ENCODE results near the gene TIGAR. TPM values are rescaled to one million over a fixed set of nuclear protein-coding genes. Genes with fewer than 3 reads are reported as not detected.
A peak's percentile ranks its signal among the peaks of the same experiment; 100 is the strongest.

The TIGAR gene
- total RNA-seq, 2 donors from 2014 or later: 9.7 to 14.0 TPM

DNA sequence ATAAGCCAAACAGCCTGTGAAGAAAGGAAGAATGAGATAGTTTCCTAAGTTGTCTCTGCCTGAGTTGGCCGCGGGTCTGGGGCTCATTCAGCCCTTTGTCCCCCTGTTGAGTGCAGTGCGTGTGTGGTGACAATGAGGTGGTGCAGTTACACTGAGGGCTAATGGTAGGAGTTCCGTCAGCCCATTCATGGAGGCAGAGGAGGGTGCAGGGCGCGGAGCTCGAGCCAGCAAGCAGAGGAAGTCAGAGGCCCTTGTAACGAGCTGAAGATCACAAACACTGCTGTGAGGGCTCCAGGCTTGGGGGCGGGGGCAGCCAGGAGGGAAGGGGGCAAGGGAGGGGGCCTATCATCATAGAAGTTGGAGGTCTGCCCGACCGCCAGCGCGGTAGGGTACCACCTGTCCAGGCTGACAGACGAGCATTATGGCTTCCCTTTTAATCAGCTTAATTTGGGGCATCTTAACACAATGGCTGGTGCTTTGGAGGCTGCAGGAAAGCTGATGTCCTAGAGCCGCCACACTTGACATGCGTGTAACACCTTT, 27.0 kb upstream of the TIGAR start:
- ATAC-seq (peak; percentile 25 to 53), DNase-seq (no peak)
- intact Hi-C loops (cut with DNase I): no loop called here

DNA sequence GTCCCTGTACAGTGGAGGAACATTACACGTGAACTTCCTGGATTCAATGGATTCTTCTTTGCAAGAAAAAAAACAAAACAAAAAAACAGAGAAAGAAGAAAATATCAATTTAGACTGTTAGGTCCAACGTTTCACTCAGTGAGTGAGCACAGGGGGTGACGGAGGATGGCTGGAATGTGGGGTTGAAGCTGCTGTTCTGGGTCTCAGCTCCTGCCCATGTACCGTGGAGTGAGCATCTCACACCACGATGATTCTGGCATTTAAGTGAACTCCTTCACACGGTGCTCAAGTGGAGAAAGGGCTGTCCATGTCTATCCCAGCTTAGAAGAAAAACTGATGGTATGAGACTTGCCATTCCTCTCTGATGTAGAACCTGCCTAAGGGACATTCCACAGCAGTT, 24.3 kb upstream of the TIGAR start:
- DNase-seq (no peak), ATAC-seq (no peak)
- intact Hi-C loops (cut with DNase I): no loop called here

DNA sequence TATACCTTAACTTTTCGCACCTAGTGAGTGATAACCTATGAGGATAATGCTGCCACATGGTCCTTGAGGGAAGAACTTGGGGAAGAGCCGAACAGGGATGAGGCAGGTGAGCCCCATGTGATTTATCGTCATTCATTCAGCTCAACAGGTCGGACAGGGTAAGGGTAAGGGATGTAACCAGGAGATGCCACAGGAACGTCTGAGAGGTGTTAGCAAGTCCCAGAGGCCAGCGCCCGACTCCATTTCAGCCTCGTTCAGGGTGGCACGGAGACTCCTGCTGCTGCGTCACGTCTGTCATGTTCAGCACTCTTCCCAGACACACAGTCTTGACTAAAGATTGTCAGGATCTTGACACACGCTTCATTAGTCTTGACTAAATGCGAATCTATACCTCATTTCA, 23.4 kb upstream of the TIGAR start:
- intact Hi-C loops (cut with DNase I): no loop called here
- ATAC-seq (no peak), DNase-seq (no peak)

DNA sequence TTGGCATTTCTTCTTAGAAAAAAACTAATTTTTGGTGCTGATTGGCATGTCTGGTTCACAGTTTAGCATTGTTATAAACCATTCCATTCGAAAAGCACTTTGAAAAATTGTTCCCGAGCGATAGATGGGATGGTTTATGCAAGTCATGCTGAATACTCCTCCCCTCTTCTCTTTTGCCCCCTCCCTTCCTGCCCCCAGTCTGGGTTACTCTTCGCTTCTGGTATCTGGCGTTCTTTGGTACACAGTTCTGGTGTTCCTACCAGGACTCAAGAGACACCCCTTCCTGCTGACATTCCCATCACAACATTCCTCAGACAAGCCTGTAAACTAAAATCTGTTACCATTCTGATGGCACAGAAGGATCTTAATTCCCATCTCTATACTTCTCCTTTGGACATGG, 20.1 kb upstream of the TIGAR start:
- ATAC-seq: peak in 1 of 2 donors; percentile 57
- intact Hi-C loops (cut with DNase I): no loop called here
- DNase-seq: no peak

DNA sequence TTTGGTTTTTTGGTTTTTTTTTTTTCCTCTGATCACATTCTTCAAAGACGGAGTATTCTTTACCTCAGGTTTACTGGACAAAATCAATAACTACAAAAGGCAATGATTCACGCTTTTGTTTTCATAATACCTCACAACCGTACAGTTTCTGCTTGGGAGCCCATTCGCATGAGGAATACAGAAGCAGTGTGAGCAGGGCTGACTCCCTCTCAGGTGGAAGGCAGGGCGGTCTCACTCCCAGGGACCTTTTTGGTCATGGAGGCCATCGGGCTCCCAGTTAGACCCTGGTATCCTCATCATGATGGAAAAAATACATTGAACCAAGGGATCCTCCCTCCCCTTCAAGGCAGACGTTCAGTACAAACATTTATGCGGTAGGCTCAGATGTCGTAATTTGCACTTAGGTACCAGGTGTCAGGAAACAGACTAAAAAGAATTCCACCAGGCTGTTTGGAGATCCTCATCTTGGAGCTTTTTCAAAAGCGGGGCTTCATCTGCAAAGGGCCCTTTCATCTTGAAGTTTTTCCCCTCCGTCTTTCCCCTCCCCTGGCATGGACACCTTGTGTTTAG, 19.0 kb upstream of the TIGAR start:
- ATAC-seq: no peak
- DNase-seq: no peak
- intact Hi-C loops (cut with DNase I): no loop called here

DNA sequence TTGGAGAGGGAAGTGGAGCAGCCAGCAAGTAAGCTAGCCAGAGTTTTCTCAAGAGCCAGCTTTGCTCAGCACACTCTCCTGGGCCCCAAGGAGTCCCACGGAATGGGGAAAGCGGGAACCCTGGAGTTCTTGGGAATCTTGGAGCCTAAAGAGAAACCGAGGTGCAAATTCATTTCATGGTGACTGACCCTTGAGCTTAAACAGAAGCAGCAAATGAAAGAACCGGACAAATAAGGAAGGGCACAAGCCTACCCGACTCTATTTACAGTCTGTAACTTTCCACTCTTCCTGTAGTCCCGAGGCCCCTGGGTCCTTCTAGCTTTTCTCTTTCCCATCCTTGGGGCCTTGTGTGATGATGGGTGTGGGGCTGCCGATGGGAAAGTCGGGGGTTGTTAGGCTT, 18.1 kb upstream of the TIGAR start:
- ATAC-seq (no peak), DNase-seq (no peak)
- intact Hi-C loops (cut with DNase I): no loop called here

DNA sequence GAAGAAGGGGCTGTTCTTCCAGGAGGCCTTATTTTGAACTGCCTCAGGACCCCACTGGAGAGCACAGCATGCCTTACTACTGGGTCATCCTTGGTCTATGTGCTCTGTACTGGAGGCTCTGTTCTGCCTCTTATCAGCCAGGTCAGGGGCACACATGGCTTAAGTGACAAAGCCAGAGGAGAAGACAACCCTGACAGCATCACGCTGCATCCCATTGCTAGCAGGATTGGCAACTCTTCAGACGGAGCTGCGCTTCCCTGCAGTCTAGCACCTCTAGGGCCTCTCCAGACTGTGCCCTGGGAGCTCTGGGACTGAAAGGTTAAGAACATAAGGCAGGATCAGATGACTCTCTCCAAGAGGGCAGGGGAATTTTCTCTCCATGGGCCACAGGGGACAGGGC, 17.3 kb upstream of the TIGAR start:
- ATAC-seq (peak; percentile 22 to 56), DNase-seq (no peak)
- intact Hi-C loops (cut with DNase I): no loop called here

DNA sequence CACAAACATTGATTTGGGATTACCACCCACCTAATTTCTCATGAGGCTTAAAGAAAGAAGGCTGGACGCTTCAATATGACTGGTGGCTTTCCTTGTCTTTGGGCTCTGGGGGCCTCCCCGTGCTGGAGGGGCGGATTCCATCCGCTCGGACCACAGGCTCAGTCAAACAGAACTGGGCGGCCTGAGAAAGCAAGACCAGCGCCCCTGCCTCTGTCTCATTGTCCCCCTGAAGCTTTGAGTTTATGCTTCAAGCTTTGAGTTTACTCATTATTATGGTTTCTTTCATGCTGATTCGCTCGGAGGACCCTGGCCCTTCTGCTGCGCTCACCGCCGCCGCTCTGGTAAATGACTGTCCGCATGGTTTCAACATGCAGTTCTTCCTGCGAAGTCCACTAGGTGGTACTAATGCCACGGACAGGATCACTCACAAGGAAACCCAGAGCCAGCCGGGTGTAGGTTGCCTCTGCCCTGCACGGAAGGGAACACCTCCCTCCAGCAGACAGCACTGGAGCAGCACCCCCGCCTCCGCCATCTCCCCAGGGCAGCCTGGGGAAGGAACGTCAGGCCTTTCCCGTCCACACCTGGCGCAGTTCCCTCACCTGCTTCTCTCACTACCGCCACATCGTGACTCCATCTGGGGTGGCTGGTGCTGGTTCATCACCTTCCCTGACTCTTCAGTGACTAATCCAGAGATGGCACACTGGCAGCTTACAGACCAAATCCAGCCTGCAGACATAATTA, 13.2 kb upstream of the TIGAR start:
- DNase-seq (peak; percentile 66), ATAC-seq (peak; percentile 87 to 91)
- intact Hi-C loops (cut with DNase I): loop anchor here in 1 of 2 donors (2.0 kb wide), 1 partner anchor 219 kb away; no protein-coding TSS in a partner anchor

DNA sequence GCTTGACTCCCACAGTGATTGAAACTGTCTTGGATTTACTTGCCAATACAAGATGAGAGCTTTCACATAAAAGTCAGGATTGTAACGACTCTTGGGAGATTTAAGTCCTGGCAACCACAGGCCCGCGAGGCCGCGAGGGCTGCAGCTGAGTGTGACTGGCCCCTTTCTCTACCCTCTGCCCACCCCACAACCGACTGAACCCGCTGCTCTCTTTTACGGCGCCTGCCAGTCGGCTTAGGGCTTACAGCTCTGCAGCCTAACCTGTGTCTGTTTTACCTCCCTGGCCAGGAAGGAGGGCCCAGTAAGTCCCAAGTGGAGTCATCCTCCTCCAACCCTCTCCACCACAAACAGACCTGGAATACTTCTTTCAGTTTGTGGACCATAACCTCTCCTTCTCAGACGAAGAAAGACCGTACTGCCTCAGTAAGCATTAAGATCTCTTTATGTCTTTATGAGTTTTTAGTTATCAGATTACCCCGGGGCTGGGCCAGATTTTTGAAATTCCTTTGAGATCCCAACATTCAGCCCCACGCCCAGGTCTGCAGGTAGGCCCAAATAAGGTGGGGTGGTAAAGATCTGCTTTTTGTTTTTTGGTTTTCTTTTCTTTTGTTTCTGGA, 12.6 kb upstream of the TIGAR start:
- DNase-seq: no peak
- intact Hi-C loops (cut with DNase I): no loop called here
- ATAC-seq: peak in 1 of 2 donors; percentile 2

DNA sequence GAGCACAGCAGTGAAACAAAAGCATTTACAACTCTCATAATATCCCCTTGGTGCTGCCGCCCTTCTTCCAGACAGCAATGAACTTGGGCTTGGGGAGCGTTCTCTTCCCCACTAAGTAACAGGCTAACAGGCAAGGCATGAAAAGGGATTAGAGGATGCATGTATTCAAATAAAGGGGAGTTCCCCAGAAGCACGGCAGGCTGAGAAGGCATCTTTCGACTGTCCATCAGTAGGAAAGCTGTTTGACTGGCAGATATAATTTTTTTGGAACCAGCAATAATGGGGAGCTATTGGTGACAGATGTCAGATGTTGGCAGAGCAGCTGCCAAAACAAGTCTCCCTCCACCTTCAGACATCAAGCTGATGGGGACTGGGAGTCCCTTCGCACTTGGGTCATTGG, 9.2 kb upstream of the TIGAR start:
- intact Hi-C loops (cut with DNase I): no loop called here

DNA sequence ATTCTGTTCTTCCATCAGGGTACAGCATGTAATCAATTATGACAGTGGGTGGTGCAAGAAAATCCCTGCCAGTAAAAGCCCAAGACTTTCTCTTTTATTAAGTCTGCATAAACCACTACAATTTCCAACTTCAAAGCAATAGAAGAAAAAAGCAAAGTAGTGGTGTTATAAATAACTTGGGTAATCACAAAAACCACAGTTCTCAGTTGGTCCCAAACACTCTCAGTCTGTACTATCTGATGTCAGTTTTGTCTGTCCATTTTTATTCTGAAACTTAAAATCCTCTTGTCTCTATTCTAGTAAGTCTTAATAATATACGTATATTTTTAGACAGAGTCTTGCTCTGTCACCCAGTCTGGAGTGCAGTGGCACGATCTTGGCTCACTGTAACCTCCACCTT, 8.8 kb upstream of the TIGAR start:
- no peak for ATAC-seq
- intact Hi-C loops (cut with DNase I): no loop called here
- no peak for DNase-seq

More for the DNA sequence above, 9.2 kb upstream of the TIGAR start:
- ATAC-seq: no peak
- no peak for DNase-seq

DNA sequence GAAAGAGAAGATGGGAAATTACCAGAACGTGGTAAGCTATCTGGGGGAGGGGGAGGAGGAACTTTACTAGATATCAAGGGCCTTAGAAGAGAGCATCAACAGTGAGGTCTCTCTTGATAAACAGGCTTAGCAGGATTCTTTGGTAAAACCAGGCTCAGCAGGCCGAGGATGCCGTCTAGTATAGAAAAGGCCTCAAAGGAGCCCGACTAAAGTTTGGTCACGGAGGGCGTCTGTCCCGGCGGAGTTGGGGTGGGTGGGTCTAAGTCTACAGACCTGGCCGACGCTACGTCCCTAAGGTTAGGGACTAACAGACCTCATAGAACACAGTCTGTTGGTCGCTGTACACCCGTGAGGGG, 538 bp upstream of the TIGAR start:
- no peak for DNase-seq
- intact Hi-C loops (cut with DNase I): no loop called here
- ATAC-seq: peak; percentile 32 to 56

DNA sequence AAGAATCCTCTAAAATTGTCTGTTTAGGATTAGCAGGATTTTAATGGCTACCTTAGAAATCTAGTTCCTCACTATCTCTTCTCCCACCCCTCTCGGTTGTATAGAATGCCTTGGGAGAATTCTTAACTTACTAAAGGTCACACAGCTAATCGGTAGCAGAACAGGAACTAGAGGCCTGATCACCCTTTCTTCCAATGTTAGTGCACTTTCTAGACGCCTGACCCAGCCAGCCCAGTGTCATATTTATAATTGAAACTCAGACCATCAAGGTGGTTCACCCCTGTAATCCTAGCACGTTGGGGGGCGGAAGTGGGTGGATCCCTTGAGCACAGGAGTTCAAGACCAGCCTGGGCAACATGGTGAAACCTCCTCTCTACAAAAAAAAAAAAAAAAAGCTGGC, 1.7 kb downstream of the TIGAR start:
- intact Hi-C loops (cut with DNase I): no loop called here
- DNase-seq (no peak), ATAC-seq (no peak)

DNA sequence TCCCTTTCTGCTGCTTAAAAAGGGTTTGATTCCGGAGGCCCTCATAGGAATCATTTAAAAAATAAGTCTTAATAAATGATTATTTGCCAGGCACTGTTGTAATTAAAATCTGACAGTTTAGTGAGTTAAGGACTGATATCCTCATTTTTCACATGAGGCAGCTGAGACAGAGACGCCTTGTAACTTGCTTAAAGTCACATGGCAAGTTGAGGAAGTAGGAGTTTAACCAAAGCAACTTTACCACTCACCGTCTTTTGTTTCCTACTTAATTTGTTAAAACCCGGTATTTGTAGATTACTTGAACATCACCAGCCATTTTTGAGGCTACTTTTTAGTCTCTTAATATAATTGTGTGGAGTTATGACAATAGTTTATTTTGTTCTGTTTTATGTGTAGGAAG, 2.4 kb downstream of the TIGAR start:
- intact Hi-C loops (cut with DNase I): no loop called here
- no peak for DNase-seq
- ATAC-seq: no peak

DNA sequence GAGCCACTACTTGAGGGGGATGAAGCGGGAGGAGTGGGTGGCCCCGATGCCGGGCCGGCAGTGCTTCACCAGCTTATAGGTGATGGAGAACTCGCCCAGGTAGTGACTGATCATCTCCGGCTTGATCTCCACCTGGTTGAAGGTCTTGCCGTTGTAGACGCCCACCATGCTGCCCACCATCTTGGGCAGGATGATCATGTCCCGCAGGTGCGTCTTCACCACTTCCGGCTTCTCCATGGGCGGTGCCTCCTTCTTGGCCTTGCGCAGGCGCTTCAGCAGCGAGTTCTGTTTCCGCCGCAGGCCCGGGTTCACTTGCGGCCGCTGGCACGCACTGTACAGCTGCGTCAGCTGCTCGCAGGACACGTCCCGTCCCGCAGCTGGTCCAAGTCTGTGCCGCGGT, 3.4 kb downstream of the TIGAR start:
- ATAC-seq (no peak), DNase-seq (no peak)
- intact Hi-C loops (cut with DNase I): no loop called here

DNA sequence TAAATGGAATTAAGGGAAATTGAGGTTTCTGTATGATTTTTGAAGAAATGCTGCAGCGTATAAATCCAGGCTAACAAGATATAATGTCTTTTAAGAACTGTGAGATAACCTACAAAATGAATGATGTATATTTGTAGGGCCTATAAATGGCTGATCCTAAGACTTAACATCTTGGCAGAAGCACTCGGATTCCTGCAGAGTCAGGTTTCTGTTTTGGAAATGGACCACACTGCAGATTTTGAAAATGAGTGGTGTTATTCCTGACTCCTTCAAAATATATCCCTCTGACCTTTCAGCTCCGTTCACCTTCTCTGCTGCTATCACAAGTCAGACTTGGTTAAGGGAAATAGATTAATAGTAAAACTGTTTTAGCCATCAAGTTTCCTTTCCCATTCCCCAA, 5.0 kb downstream of the TIGAR start:
- ATAC-seq (no peak), DNase-seq (no peak)
- intact Hi-C loops (cut with DNase I): no loop called here

DNA sequence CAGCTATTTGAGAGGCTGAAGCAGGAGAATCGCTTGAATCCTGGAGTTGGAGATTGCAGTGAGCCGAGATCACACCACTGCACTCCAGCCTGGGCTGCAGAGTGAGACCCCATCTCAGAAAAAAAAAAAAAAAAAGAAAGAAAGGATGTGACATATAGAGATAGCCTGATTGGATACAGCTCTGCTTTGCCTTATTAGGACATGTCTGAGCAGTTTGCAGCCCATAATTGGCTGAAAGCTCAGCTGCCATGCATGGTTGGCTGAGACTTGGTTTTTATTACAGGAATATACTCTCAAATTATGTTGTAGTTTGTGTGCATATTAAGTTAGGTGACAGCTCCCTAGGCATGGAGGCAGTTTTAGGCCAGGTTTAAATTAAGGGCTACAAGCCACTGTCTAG, 6.3 kb downstream of the TIGAR start:
- intact Hi-C loops (cut with DNase I): no loop called here
- DNase-seq (no peak), ATAC-seq (no peak)

DNA sequence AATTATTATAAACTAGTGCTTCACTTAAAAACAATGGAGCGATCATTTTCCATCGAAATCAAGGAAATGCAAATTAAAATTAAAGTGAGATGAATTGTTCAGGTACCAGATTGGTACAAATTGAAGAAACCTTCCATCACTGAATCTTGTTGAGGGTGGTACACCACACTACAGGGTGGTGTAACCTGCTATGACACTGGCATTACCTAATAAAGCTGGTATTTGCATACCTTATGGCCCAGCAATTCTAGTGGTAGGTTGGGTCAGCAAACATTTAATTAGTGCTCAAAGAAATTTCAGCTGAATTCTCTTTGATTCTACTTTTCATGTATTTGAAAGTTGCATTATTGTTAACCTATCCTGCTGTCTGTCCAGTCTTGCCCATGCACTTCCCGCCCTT, 9.2 kb downstream of the TIGAR start:
- intact Hi-C loops (cut with DNase I): no loop called here

DNA sequence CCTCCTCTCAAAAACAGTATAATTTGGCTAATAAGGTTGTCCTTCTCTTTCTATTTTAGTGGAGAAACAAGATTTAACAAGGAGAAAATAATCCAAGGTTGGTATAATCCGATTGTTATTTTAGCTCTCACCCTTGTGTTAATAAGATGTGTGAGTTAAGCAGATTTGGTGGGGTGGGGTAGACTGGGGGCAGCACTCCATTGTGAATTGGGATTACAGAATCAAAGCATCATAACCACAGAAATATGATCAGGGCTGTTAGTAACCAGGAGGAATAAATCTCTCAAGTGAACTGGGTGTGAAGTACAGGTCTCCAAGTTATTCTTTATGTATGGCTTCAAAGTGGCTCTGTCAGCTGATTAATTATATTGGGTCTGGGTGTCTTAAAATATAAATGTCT, 10.2 kb downstream of the TIGAR start:
- ATAC-seq (no peak), DNase-seq (no peak)
- intact Hi-C loops (cut with DNase I): no loop called here

More for the DNA sequence above, 9.2 kb downstream of the TIGAR start:
- ATAC-seq (no peak), DNase-seq (no peak)

DNA sequence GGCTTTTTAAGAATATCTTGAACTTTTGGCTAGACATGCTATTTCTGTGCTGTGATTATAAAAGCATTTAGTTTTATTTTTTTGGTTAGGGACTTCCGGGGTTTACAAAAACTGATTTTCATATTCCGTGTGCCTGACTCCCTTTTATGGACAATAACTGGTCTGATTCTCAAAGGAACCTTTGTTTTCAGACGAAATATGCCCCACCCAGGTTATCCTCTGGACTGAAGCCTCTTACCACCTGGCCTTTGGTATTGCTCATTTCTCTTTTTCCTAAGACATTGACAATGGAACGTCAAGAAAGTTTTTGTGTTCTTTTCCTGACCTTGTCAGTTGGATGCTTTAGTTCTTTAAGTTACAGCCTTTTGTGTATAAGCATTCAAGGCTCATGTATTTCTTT, 10.8 kb downstream of the TIGAR start:
- intact Hi-C loops (cut with DNase I): no loop called here
- ATAC-seq (no peak), DNase-seq (no peak)

DNA sequence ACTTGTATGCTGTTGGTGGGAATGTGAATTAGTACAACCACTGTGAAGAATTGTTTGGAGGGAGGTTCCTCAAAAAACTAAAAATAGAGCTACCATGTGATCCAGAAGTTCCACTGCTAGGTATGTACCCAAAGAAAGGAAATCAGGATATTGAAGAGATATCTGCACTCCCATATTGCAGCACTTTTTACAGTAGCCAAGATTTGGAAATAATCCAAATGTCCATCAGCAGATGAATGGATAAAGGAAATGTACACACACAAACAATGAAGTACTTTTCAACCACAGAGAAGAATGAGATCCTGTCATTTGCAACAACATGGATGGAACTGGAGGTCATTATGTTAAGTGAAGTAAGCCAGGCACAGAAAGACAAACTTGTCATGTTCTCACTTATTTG, 25.9 kb downstream of the TIGAR start:
- DNase-seq: no peak
- intact Hi-C loops (cut with DNase I): no loop called here
- no peak for ATAC-seq
